NCI-H1436 treated with DMSO at 0.1 percent for 48 hours (cell line): Measurements from ENCODE around the gene RMND5A.
"Not testable (repeated sequence)": the region's sequence is repeated elsewhere in the genome, so short reads cannot be mapped to it uniquely, and the experiment has no call there.

Experiments
- DNase-seq: peaks from one replicate; lab custom pipeline; 2025; lab: John Stamatoyannopoulos, UW

RMND5A gene

GRCh38 chr2:86719637-86720539, at the start of gene RMND5A:
Gene RMND5A (plus strand): TSS chr2:86720291. CDS start chr2:86720668, 377 bp downstream.
- not testable (repeated sequence) for DNase-seq

GRCh38 chr2:86671337-86671981, 48.6 kb upstream of the RMND5A start:
- DNase-seq, result no peak

- DNase-seq, result no peak
These were observed 48.0 kb upstream of the RMND5A start for GRCh38 chr2:86672027-86672545.

- DNase-seq, result no peak
These were observed 47.1 kb upstream of the RMND5A start for GRCh38 chr2:86673011-86673410.

DNA sequence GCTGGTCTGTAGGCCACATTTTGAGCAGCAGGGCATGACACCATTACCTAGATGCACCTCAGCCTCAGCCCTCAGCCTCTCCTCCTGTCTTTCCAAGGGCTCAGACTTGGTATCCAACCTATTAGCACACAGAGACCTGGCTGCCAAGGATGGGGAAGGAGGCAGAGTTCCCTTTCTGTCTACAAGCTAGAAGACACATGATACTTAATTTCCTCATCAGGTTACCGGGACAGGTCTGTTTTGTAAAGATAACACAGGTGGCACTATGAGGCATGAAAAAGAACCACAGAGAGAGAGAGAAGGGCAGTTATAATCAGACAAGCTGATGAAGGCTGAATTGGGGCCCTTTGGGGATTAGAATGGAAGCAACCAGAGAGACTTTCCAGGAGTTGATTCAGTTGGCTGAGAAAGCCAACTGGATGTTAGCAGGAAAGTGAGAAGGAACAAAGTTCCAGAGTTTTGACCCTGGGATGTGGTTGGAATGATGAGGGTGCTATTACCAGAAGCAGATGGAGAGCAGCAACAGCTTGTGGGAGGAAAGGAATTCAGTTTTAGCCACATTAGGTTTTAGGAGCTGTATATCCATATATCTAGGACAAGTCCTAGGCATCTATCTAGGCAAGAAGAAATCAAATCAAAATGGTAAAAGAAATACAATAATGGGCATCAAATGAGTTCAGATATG, 46.0 kb upstream of the RMND5A start:
- DNase-seq, result no peak

GRCh38 chr2:86675104-86675503, 45.0 kb upstream of the RMND5A start:
- no peak for DNase-seq

DNA sequence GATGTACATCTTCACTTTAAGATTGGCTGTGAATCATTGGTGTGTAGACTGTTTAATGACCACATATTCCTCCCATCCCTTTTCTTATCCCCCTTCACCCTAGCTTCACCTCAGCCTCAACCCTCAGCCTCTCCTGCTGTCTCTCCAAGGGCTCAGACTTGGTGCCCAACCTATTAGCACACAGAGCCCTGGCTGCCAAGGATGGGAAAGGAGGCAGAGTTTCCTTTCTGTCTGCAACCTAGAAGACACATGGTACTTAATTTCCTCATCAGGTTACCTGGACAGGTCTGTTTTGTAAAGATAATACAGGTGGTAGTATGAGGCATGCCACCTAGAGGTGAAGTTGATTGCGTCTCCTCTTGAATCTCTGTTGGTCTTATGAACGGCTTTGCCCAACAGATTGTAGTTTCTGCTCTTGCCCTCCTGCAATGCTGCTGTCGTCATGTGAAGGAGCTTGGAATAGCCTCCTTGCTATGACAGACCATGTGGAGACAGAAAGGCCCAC, 44.5 kb upstream of the RMND5A start:
- DNase-seq, result no peak

GRCh38 chr2:86677816-86678215, 42.3 kb upstream of the RMND5A start:
- no peak for DNase-seq

GRCh38 chr2:86679036-86679435, 41.1 kb upstream of the RMND5A start:
- no peak for DNase-seq

GRCh38 chr2:86685351-86685750, 34.7 kb upstream of the RMND5A start:
- DNase-seq, result no peak

DNA sequence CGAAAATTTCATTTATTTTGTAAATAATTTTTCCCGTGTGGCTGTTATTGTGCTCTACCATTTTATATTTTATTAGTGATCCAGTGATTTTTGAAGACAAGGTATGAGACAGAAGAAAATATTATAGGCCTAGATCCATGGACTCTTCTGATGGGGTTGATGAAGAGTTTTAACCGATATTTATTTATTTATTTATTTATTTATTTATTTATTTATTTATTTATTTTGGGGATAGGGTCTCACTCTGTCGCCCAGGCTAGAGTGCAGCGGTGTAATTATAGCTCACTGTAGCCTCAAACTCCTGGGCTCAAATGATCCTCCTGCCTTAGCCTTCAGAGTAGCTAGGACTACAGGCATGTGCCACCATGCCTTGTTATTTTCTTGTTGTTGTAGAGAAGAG, 33.6 kb upstream of the RMND5A start:
- DNase-seq, result no peak

- DNase-seq, result no peak
These were observed 33.2 kb upstream of the RMND5A start for GRCh38 chr2:86686905-86687304.

- no peak for DNase-seq
These were observed 24.9 kb upstream of the RMND5A start for GRCh38 chr2:86695053-86695691.

DNA sequence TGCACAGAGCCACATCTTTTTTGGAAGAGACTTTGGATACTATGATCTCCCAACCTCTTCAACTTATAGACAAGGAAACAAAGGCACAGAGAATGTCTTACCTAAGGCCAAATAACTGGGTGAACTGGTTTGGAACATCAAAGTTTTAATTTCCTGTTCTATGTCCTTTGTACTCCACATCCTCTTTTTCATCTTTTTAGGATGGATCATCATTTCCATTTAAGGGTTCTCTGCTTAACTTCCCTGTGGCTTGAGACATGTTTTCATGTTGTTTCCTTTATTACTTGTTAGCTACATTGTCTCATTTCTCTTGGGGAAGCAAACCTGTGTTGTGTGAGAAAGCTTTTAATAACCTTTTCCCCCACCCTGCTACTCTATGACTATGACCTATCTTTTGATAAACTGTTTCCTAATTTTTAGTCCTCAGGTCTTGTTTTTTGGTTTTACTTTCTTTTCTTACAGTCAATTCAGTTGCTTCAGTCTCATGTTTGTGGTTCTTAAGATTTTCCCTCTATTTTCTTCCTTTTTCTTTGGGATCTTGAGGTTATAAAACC, 22.5 kb upstream of the RMND5A start:
- DNase-seq, result no peak

- DNase-seq, result no peak
These were observed 19.4 kb upstream of the RMND5A start for GRCh38 chr2:86700690-86701089.

- DNase-seq, result peak; percentile 32
These were observed 16.3 kb upstream of the RMND5A start for GRCh38 chr2:86703704-86704361.

DNA sequence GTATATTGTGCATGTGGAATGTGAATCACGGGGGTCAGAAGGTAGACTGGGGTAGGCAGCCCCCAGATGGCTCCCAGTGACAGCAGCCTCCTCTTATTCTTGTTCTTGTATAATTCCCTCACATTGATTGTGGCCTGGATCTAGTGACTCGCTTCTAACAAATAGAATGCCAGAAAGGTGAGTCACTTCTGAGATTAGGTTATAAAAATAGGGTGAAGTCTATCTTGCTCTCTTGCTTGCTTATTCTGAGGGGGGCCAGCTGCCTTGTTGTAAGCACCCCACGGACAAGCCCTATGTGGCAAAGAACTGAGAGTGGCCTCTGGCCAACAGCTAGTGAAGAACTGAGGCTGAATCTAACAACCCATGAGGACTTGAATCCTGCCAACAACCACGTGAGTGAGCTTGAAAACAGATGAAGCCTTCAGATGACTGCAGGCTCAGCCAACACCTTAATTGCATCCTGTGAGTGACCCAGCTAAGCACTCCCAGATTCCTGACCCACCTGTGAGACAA, 15.6 kb upstream of the RMND5A start:
- DNase-seq, result no peak

GRCh38 chr2:86706220-86706619, 13.9 kb upstream of the RMND5A start:
- no peak for DNase-seq

- DNase-seq, result no peak
These were observed 13.2 kb upstream of the RMND5A start for GRCh38 chr2:86706935-86707334.

DNA sequence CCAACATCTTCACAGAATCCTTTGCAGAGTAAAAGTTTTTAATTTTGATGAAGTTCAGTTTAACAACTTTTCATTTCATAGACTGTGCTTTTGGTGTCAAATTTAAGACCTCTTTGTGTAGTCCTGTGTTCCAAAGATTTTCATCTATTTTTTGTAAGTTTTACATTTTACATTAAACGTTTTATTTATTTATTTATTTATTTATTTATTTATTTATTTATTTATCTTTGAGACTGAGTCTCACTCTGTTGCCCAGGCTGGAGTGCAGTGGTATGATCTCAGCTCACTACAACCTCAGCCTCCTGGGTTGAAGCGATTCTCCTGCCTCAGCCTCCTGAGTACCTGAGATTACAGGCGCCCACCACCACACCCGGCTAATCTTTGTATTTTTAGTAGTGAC, 12.0 kb upstream of the RMND5A start:
- DNase-seq, result not testable (repeated sequence)
